SU-DHL-6 (cell line): ENCODE measurements around the gene GNAI2.
"Not testable (repeated sequence)": the region's sequence is repeated elsewhere in the genome, so short reads cannot be mapped to it uniquely, and the experiment has no call there.

Experiments
- H2AFZ ChIP-seq: fragments of 200-600 bp; sonication (generic); 2 replicates; pipeline ENCODE4 v1.6.1; 2014; ENCODE audit warnings: low read depth, mild to moderate bottlenecking, moderate library complexity, mixed read lengths, antibody characterized with exemption, low read length; ENCODE audit not compliant: severe bottlenecking
- H3F3A ChIP-seq: fragments of 200-600 bp; shearing (Covaris generic); 2 replicates; pipeline ENCODE4 v1.6.0; 2016; ENCODE audit warnings: antibody characterized with exemption, mild to moderate bottlenecking; ENCODE audit not compliant: insufficient read depth
- H3K27ac ChIP-seq: fragments of 200-600 bp; sonication (generic); 2 replicates; pipeline ENCODE4 v1.5.1; 2016; ENCODE audit warnings: low read depth, mild to moderate bottlenecking, low read length, moderate library complexity, mixed read lengths
- H3K27me3 ChIP-seq: fragments of 200-600 bp; sonication (generic), shearing (Covaris generic); 2 replicates; pipeline ENCODE4 v1.6.0; 2014; ENCODE audit warnings: mild to moderate bottlenecking, low read length
- H3K36me3 ChIP-seq: fragments of 200-600 bp; sonication (generic); 2 replicates; pipeline ENCODE4 v1.6.1; 2014; ENCODE audit warnings: mild to moderate bottlenecking, low read length, mixed read lengths
- H3K4me2 ChIP-seq: fragments of 300-600, 200-600 bp; shearing (Covaris generic), sonication (generic); 2 replicates; pipeline ENCODE4 v1.6.0; 2014; ENCODE audit warnings: low read length, low read depth, mild to moderate bottlenecking; ENCODE audit not compliant: poor library complexity, severe bottlenecking
- H3K4me3 ChIP-seq: fragments of 200-600 bp; sonication (generic); 2 replicates; pipeline ENCODE4 v1.5.1; 2014; ENCODE audit warnings: antibody characterized with exemption, low read length, mild to moderate bottlenecking, mixed read lengths; ENCODE audit not compliant: insufficient read depth, poor library complexity, severe bottlenecking
- H3K79me2 ChIP-seq: fragments of 200-600 bp; sonication (generic); 2 replicates; pipeline ENCODE4 v1.6.1; 2014; ENCODE audit warnings: mild to moderate bottlenecking, low read length, moderate library complexity; ENCODE audit not compliant: insufficient read depth
- H3K9ac ChIP-seq: fragments of 200-600 bp; sonication (generic); 2 replicates; pipeline ENCODE4 v1.7.0; 2014; ENCODE audit warnings: mild to moderate bottlenecking, low read length
- H3K9me2 ChIP-seq: fragments of 200-600 bp; sonication (generic); replicated peaks from 2 replicates; pipeline ENCODE4 v1.6.1; 2014; ENCODE audit warnings: low read length; ENCODE audit not compliant: insufficient read depth
- H3K9me3 ChIP-seq: fragments of 200-600 bp; sonication (generic); 2 replicates; pipeline ENCODE4 v1.6.1; 2014; ENCODE audit warnings: low read length, mixed read lengths; ENCODE audit not compliant: insufficient read depth
- H4K20me1 ChIP-seq: fragments of 200-600 bp; sonication (generic); 2 replicates; pipeline ENCODE4 v1.6.1; 2014; ENCODE audit warnings: low read depth, mild to moderate bottlenecking, antibody characterized with exemption, low read length, moderate library complexity, mixed read lengths
- EZH2phosphoT487 ChIP-seq: fragments of 200-600 bp; sonication (generic), shearing (Covaris generic); conservative IDR thresholded peaks from 2 replicates; pipeline ENCODE4 v1.6.1; 2018; ENCODE audit warnings: mild to moderate bottlenecking, antibody characterized with exemption, low read length, moderate library complexity, mixed read lengths
- TF ChIP-seq, protein P1 (sequence below): fragments of 200-600 bp; sonication (generic); IDR thresholded peaks from one replicate; pipeline ENCODE4 v1.5.1; 2017; ENCODE audit warnings: antibody characterized with exemption, mild to moderate bottlenecking, low read length, moderate library complexity; ENCODE audit not compliant: insufficient read depth, poor library complexity, severe bottlenecking

The GNAI2 gene

DNA sequence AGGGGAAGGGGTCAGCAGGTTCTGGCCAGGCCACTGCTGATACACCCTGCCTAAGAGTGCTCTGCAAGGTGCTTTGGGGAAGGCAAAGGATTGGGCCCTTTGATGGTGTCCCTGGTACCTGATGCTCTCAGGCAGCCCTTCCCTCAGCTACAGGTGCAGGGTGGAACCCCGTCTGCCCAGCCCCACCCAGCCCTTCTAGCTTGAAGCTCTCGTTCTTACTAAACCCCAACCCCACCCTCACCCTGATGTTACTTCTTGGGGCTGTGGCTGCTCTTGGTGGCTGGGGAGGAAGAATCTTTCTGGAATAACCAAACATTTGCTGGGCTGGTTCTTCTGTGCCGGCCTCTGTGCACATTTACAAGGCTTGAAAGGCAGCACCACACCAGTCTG, 6.4 kb downstream of the GNAI2 start:
- Histone ChIP-seq H4K20me1 (no peaks in the 10 kb centered on the region), H3K27ac (peak overlapping the region; percentile 66)
- TF ChIP-seq, protein P1, sequence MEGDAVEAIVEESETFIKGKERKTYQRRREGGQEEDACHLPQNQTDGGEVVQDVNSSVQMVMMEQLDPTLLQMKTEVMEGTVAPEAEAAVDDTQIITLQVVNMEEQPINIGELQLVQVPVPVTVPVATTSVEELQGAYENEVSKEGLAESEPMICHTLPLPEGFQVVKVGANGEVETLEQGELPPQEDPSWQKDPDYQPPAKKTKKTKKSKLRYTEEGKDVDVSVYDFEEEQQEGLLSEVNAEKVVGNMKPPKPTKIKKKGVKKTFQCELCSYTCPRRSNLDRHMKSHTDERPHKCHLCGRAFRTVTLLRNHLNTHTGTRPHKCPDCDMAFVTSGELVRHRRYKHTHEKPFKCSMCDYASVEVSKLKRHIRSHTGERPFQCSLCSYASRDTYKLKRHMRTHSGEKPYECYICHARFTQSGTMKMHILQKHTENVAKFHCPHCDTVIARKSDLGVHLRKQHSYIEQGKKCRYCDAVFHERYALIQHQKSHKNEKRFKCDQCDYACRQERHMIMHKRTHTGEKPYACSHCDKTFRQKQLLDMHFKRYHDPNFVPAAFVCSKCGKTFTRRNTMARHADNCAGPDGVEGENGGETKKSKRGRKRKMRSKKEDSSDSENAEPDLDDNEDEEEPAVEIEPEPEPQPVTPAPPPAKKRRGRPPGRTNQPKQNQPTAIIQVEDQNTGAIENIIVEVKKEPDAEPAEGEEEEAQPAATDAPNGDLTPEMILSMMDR: no peak
- TF ChIP-seq EZH2phosphoT487: no peak

DNA sequence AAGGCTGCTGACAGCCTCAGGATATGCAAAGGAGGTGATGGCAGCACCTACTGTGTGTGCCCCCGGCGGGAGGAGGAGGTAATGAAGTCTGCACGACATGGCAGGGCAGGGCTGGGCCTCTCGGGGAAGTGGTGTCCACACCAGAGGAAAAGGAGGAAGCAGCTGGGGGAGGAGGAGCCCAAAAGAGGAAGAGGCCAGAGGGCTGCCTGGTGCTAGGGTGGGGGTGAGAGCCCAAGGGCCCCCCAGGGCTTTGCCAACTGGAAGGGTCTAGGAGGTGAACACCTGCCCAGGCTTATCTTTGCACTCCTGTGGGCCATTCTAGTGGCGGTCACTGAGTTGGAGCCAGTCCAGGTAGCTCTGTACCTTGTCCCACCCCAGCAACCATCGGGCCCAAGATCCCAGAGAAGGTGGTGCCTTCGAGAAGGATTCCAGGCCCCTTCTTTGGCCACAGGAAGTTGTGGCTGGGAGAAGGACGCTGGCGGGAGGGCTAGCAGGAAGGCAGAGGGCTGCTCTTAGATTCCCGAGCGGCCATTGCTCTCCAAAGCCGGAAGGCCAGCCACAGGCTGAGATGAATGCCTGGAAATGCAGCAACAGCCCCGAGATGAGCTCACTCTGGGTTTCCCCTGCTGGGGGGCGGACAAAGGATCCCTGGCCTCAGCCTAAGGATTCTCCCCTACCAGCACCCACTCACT, 7.0 kb downstream of the GNAI2 start:
- Histone ChIP-seq H3K9me2 (no peaks in the 10 kb centered on the region), H3F3A (peaks cover 10% of the 10 kb centered on the region), H3K4me2 (peak overlapping the region; percentile 20), H4K20me1 (no peaks in the 10 kb centered on the region), H3K4me3 (no peak overlapping the region), H3K9me3 (no peaks in the 10 kb centered on the region), H3K36me3 (no peaks in the 10 kb centered on the region), H3K9ac (peak overlapping the region; percentile 14; the same call in 1 of the 2 replicates), H3K27me3 (no peaks in the 10 kb centered on the region), H3K27ac (peak overlapping the region; percentile 66), H2AFZ (no peak overlapping the region), H3K79me2 (peaks cover 78% of the 10 kb centered on the region)
- TF ChIP-seq EZH2phosphoT487: no peak
- TF ChIP-seq, protein P1: no peak

More for the DNA sequence above, 6.4 kb downstream of the GNAI2 start:
- peak overlapping the region; percentile 14; the same call in 1 of the 2 replicates for H3K9ac ChIP-seq
- peak overlapping the region; percentile 20 for H3K4me2 ChIP-seq
- H3K9me2 ChIP-seq: no peaks in the 10 kb centered on the region
- H3F3A ChIP-seq: peaks cover 10% of the 10 kb centered on the region
- no peaks in the 10 kb centered on the region for H3K36me3 ChIP-seq
- H3K79me2 ChIP-seq: peaks cover 77% of the 10 kb centered on the region
- H3K4me3 ChIP-seq: no peak overlapping the region
- no peak overlapping the region for H2AFZ ChIP-seq
- H3K9me3 ChIP-seq: no peaks in the 10 kb centered on the region
- no peaks in the 10 kb centered on the region for H3K27me3 ChIP-seq

DNA sequence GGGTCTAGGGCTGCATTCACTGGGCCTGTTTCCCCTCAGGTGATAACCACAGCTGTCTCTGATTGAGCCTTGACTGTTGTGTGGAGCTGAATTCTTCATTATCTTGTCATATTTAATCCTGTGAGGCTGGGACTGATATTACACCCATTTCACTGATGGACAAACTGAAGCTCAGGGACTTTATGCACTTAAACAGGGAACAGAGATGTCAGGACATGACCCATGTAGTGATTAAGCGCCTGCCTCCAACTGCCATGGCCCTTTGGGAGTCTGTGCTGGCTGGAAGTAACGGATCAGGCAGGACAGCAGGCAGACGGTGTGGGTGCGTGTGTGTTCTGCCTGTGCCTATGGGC, 7.5 kb downstream of the GNAI2 start:
- no peaks in the 10 kb centered on the region for H4K20me1 ChIP-seq
- no peak overlapping the region for H3K9ac ChIP-seq
- H3K79me2 ChIP-seq: peaks cover 78% of the 10 kb centered on the region
- no peak overlapping the region for H3K4me3 ChIP-seq
- peak overlapping the region; percentile 66; the same call in 1 of the 2 replicates for H3K27ac ChIP-seq
- no peaks in the 10 kb centered on the region for H3K9me3 ChIP-seq
- no peaks in the 10 kb centered on the region for H3K36me3 ChIP-seq
- H3K4me2 ChIP-seq: no peak overlapping the region
- H3K9me2 ChIP-seq: no peaks in the 10 kb centered on the region
- TF ChIP-seq, protein P1: no peak
- no peak for TF ChIP-seq EZH2phosphoT487
- peaks cover 10% of the 10 kb centered on the region for H3F3A ChIP-seq
- no peaks in the 10 kb centered on the region for H3K27me3 ChIP-seq
- no peak overlapping the region for H2AFZ ChIP-seq

DNA sequence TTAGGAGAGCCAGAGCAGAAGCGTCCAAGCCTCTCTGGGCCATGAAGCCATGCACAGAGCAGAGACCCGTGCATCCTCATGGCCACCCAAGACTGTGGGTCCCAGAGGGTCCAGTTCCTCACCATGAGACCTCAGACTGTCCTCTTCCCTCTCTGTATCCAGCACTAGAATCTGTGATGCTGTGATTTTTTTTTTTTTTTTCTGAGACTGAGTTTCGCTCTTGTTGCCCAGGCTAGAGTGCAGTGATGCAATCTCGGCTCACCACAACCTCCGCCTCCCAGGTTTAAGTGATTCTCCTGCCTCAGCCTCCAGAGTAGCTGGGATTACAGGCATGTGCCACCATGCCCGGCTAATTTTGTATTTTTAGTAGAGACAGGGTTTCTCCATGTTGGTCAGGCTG, 8.8 kb downstream of the GNAI2 start:
- not testable (repeated sequence) for H3K27ac ChIP-seq, H3K4me2 ChIP-seq

More for the DNA sequence above, 8.8 kb downstream of the GNAI2 start:
- H3K4me3 ChIP-seq, H3K27me3 ChIP-seq, H3K36me3 ChIP-seq, H4K20me1 ChIP-seq, H3K9ac ChIP-seq, H3K9me2 ChIP-seq, H2AFZ ChIP-seq, H3K9me3 ChIP-seq: not testable (repeated sequence)
- peaks cover 78% of the 10 kb centered on the region for H3K79me2 ChIP-seq
- H3F3A ChIP-seq: peaks cover 10% of the 10 kb centered on the region
